VCaP (cell line): ENCODE results near the gene INTS6L.

Experiments used
- H3K27ac ChIP-seq: fragments of 450-650 bp; 2 replicates; pipeline ENCODE4 v1.5.1; 2017
- TF ChIP-seq, protein P1 (sequence below): fragments of 450-650 bp; conservative IDR thresholded peaks from 2 replicates; pipeline ENCODE4 v1.5.1; 2017; ENCODE audit warnings: mild to moderate bottlenecking, moderate library complexity

INTS6L gene

DNA sequence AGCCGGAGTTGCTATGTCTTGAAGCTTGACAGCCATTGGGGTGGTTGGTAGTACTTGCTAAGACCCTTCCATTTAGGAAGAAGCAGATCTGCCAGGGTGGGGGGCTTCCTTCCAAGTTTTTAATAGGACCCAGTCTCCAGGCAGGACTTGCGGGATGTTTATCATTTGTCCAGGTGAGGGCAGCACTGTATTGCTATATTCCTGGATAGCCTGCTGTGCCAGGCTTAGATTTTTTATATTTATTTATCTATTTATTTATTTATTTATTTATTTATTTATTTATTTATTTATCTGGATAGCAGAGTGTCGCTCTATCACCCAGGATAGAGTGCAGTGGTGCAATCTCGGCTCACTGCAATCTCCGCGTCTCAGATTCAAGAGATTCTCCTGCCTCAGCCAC lies 105.5 kb downstream of the INTS6L start:
- TF ChIP-seq, protein P1, sequence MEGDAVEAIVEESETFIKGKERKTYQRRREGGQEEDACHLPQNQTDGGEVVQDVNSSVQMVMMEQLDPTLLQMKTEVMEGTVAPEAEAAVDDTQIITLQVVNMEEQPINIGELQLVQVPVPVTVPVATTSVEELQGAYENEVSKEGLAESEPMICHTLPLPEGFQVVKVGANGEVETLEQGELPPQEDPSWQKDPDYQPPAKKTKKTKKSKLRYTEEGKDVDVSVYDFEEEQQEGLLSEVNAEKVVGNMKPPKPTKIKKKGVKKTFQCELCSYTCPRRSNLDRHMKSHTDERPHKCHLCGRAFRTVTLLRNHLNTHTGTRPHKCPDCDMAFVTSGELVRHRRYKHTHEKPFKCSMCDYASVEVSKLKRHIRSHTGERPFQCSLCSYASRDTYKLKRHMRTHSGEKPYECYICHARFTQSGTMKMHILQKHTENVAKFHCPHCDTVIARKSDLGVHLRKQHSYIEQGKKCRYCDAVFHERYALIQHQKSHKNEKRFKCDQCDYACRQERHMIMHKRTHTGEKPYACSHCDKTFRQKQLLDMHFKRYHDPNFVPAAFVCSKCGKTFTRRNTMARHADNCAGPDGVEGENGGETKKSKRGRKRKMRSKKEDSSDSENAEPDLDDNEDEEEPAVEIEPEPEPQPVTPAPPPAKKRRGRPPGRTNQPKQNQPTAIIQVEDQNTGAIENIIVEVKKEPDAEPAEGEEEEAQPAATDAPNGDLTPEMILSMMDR: peak; percentile 68
- no peak overlapping the region for H3K27ac ChIP-seq

- TF ChIP-seq, protein P1: no peak
- H3K27ac ChIP-seq: no peak overlapping the region
Measured at GRCh38 chrX:135629342-135629741, 108.9 kb downstream of the INTS6L start.
